NCI-H1694 (cell line): ENCODE measurements around the gene JAG2.

Experiments
- DNase-seq: peaks from one replicate; lab custom pipeline; 2025; lab: John Stamatoyannopoulos, UW

The JAG2 gene

DNA sequence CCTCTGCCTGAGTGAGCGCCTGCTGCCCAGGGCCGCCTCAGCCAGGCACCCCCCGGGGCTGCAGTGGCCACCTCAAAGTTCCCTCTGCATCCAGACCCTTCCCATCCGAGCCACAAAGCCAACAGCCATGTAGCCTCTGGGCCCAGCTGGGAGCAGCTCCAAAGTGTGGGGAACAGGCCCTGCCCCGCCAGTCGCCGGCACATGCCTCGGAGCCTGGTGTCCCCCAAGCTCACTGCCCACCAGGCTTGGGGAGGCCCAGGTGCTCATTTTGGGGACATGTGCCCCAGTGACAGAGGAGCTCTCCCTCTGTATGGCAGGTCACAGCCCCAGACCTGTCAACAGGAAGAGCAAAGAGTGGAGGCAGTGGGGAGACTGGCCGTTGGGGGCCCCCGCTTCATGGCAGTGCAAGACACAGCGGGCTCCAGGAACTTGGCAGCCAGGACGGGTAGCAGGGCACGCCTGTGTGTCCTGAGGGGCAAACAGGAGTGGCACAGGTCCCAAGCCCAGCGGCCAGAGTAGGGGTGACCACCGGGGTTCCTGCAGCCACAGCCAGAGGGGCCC is 29.9 kb downstream of the JAG2 start:
- DNase-seq = no peak

DNA sequence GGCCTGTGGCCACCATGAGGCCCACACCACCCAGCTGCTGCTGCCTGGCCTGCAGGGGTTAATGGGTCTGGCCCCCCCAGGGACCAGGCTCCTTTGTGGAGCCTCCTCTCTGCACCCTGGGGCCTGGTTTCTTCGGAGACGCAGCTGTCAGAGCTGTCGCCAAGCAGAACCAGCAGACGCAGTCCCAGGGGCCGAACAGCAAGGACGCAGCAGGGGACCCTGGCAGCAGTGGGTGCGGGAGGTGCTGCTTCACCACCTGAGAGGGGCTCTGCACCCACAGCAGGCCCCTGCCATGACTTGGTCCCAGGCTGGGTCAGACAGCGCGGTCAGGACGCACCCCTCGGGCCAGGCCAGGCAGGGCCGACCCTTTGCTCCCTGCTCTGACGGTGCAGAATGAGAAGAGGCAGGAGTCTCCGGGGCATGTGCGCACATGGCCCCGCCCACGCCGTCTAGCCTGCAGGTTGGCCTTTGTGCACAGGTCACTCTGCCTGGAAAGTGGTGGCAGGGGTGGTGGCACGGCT is 30.5 kb downstream of the JAG2 start:
- DNase-seq = no peak

DNA sequence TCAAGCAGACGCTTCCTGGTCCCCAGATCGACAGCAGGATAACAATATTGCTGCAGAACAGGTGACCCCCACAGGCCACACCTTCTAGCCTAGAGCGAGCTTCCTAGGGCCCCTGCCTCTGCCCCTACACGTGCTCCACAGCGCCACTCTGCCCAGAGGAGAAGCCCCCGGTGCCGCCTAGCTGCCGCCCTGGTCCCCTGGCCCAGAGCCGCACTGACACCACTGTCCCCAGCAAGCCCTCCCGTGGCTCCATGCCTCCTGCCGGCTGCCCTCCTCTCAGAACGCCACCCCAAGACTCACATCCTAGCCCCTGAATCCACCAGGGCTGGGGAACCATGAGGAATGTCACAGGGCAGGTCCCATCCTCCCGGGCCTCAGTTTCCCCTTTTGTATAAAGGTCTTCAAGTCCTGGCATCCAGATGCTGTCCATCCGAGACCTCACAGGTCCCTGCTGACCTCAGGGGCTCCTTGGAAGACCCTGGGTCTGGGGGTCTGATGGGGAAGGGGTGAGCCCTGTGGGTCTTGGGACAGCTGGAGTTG is 31.0 kb downstream of the JAG2 start:
- DNase-seq = no peak

DNA sequence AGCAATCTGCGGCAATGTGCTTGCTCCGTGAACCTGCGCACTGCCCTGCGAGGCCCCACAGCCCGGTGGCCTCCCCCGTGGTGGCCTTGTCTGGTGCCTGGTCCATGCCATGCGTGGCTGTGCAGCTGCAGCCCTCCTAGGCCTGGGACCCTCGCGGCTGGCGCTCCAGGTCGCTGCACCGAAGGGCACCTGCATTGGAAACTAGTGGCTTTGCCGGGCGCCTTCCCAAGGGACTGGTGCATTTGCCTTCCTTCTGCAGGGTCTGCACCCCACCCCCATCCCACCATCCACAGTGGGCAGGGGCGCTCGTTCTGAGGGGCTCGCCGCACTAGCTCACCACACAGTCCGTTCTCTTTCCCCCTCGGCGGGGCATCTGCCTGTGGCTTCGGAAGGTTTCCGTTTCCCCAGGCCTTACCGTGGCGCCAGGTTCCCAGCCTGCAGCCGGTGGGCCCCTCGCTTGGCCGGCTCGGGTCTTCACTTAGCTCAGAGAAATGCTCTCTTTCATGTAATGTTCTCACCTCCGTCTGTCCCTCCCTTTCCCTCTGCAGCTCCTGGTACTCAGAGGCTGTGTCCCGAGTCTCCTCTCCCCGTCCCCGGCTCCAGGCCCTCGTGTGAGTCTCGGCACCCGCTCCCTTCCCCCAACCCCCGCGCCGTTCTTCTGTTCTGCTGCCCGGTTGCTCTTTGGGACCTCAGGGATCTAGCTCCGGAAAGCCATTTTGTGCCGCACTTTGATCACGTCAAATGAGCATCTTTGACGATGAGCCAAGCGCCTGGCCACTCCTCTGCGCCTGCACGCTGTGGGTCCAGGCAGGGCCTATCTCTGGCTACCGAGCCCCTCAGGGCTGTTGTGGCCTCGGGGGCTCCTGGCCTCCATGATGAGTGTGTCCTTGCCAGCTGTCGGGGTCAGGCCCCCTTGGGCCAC is 31.9 kb downstream of the JAG2 start:
- DNase-seq = no peak

DNA sequence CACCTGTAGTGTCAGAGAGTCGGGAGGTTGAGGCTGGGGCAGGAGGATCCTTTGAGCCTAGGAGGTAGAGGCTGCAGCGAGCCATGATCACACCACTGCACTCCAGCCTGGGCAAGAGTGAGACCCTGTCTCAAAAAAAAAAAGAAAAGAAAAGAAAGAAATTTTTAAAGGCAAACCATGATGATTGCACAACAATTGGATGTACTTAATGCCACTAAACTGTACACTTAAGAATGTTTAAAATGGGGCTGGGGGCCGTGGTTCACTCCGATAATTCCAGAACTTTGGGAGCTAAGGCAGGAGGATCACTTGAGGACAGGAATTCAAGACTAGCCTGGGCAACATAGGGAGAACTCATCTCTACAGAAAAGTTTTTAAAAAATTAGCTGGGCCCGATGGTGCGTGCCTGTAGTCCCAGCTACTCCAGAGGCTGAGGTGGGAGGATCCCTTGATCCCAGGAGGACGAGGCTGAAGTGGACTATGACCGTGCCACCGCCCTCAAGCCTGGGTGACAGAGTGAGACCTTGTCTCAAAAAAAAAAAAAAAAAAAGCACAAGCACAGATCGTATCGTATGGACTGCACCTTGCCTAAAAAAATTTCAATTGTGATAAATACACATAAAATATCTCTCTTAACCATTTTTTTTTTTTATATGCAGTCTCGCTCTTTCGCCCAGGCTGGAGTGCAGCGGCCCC is 32.7 kb downstream of the JAG2 start:
- no peak for DNase-seq

DNA sequence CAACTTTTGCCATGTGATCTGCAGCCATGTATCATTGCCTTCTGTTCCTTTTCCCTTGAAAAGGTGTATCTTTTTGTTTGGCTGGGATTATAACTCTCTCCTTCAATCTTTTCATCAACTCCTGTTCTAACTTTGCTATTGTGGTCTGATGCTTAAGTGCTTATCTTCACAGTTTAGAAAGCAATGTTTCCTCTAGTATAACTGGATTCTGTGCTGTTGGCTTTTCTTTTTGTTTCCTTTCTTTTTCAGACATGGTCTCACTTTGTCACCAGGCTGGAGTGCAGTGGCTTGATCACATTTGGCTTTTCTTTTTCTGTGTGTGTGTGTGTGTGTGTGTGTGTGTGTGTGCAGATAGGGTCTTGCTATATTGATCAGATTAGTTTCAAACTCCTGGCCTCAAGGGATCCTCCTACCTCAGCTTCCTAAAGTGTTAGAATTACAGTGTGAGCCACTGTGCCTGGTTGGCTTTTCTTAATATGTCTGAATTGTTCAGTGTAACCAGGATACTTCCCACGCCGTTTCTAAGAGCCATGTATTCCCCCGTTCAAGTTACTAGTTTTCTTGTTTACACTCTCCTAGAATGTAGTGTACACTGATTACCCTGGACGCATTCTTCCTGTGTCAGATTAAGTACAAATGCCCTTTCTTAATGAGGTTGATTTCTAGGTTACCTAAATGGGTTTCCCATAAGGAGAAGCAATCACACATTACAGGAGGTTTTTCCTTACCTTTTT is 35.5 kb downstream of the JAG2 start:
- DNase-seq = no peak

DNA sequence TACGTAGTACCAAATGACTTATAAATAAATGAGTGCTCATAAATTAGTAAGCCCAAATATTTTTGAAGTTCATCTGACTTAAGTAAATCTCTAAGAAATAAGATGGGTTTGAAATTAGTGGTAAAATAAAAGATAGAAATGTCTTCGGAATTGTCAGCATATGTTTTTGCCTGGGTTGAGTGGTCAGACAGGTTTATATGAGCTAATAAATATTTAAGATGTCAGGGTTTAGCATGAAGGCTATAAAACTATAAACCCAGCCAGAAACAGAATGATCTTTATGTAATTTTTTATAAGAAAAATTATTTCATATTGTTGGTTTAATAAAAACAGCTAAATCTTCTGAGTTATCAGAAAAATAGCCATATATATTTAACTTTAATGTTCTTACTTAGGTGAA is 37.3 kb downstream of the JAG2 start:
- no peak for DNase-seq

DNA sequence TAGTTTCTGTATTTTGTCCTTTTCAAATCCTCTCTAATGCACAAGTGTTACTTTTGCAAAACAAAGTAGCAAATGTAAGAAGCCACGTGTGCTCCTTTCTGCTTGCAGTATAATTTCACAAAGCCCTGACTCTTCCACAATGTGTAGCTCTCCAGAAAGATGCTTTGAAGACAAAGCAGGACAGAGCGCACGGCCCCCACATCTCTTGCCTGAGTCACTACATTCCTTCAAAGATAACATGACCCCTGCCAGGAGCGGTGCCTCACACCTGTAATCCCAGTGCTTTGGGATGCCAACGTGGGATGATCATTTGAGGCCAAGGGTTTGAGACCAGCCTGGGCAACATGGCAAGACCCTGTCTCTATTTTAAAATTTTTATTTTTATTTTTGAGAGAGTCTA is 40.5 kb downstream of the JAG2 start:
- DNase-seq = no peak

DNA sequence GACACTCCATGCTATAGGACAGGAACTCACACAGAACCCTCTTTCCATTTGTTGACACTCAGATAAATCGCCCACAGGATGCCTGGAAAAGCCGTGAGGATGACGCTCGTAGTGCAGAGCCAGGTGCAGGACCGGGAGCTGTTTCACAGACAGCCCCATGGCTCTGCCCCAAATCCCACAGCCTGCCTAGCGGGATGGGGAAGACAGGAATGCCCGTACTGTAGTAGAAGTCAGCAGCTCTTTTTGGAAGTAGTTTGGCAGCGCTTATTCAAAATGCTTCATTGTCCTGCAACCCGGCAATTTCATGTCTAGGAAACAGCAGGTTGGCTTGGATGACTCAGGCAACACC is 41.6 kb downstream of the JAG2 start:
- no peak for DNase-seq

DNA sequence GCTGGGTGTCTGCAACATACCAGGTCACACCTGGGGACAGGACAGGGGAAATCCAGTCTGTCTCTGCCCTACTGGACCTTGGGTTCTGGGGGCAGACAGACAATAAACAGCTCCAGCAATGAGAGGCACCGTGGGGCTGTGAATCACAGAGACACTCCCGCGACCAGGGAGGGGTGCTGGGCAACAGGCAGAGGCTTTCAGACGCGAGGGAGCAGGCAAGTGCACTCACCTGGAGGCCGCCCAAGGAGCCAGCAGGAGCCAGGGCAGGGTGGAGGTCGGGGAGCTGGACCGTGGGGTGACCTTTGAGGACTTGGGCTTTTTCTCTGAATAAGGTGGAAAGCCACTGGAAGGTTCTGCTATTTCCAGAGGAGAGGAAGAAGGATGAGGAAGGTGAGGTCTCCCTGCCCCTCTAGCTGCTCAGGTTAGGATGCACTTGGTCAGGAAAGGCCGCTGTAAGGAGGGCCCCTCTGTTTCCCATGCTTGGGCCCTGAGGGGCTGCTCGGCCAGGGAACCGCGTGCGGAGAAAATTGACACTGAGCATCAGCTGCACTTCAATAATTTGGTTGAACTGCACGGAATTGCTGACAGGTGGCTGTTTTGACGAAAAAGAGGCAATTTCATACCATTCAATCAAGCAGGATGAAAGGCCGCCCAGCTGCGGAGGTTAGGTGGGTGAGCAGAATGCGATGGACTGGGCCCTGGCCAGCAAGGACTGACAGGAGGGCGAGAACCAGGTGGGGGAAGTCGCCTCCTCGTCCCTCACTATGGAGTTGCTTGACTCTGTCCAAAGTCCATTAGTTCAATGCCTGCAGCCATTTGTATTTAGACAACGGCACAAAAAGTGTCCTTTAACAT is 42.2 kb downstream of the JAG2 start:
- no peak for DNase-seq

DNA sequence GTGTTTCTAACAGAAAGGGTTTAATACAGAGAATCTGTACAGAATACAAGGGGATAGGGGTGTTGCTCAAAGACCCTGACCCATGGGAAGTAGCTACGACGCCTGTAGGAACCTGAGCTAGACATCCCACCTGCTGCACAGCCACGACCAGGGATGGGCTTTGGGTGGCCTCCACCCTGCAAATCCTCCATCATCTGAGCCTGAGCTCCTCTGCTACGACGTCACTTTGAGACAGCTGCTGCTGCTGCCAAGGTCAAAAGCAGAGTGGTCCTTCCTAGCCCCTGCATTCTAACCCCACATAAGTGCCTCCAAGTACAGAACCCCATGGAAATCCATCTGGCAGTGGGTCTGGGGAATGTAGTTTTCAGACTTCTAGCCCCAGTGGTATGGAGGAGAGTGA is 43.8 kb downstream of the JAG2 start:
- no peak for DNase-seq

DNA sequence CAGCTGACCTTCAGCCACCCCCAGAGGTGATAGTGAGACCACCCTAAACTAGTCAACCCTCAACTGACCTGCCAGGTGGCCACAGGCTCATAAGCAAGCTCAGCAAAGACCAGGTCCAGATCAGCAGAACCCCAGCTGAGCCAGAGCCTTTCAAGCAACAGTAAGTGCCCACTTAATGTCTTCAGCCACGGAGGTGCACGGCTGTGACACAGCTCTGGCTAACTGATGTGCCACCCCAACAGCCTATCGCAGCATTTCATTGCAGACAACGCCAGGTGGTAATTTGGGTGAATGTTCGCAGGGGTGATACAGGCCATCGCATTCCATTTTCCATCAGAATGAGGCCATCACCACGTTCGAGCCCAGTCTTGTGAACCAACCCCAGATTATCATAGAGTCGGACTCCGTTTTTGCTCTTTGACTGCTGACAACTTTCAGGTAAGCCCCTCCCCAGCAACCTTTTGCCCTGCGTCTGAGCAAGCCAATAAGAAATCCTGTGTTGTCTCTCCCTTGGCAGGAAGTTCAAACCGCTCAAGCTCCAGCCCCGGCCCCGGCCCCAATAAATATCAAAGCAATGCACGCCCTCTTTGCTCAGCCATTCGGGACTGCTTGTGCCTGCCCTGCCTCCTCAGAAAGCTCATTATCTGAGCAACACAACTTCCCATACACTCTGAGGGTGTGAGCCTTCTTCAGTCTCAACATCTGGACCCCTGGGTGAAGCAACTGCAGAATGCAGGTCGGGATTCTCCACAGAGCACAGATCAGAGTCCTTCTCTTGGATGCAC is 44.4 kb downstream of the JAG2 start:
- DNase-seq = no peak

DNA sequence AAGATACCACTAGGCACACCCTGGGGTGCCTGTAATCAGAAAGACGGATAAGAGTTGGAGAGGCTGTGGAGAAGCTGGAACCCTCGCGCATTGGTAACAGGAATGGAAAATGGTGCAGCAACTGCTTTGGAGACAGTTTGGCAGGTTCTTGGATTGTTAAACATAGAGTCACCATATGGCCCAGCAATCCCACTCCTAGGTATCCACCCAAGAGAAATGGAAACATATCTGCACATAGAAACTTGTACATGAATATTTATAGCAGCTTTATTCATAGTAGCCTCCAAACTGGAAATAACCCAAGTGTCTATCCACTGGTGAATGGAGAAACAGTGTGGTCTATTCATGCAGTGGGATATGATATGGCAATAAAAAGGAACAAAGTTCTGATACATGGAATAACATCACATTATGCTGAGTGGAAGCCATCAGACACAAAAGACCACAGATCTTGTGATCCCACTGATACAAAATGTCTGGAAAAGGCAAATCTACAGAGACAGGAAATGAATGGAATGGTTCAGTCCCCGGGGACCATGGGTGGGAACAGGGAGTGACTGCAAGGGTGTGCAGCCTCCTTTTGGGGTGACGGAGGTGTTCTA is 45.4 kb downstream of the JAG2 start:
- DNase-seq = no peak

DNA sequence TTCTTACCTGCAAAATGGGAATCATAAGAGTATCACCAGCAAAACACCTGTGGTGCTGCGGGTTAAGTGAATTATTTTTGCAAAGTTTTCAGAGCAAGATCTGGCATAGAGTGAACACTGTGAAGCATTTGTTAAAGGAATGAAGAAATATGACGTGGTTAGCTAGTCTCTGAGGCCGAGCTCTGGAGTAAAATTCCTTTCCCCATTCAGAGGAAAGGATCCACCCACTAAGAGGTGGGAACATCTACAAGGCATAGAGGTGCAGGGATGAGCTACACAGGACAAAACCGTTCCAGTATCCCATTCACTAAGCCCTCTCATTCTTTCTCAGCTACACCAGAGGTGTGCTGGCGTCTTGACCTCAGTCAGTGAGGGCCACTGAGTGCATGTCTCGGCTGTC is 48.5 kb downstream of the JAG2 start:
- no peak for DNase-seq

DNA sequence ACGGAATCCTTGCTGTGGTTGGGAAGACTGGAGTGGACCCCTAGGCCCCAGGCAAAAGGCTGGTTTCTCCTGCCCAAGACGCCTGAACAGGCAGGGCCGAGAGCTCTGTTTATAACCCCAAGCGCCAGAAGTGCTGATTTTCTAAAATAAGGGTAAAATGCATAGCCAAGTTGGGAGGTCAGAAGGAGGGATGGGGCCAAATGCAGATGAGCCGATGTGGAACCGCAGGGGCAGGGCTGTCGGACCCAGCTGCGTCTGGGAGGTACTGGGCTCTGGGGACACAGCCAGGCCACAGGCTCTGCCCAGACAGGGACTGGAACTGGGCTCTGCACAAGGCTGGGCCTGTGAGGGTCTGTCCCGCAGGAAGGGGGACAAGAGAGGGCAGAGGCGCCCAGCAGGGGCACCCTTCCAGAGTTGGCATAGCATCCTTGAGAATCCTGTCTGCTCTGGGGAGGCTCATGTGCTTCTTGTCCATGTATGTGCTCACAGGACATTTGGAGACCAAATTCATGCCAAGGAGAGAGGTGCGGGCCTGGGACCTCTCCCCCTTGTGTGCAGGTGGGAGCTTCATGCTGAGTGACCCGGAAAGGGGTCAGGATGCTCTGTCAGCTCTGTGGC is 49.1 kb downstream of the JAG2 start:
- DNase-seq = no peak

DNA sequence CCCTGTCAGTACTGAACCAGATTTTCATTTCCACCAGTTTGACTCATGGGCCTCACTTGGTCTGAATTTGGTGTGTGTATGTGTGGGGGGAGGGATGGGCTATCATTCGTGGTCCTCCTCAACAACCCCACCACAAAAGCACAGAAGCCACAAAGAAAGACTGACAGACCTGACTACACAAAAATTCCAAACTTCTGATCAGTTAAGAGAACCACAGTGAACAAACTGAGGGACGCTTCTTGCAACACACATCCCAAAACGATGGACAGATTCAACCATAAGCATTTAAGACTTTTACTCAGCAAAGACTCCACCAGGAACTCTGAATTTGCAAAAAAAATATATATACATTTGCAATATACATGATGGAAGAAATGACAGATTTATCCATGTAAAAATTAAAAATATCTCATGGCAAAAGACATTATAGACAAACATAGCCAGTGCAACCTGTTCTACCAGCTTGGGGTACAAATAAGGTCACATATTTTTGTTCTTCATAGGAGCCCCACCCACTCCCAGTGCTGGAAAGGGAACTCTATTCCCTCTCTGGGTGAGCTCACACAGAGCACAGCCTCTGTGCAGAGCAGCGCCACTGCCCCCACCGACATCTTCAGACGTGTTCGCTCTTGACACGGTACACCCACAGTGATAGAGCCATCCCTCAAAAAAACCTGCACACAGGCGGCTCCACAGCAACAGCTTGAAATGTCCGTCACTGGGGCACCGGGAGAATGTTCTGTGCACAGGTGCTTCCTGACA is 49.7 kb downstream of the JAG2 start:
- no peak for DNase-seq

DNA sequence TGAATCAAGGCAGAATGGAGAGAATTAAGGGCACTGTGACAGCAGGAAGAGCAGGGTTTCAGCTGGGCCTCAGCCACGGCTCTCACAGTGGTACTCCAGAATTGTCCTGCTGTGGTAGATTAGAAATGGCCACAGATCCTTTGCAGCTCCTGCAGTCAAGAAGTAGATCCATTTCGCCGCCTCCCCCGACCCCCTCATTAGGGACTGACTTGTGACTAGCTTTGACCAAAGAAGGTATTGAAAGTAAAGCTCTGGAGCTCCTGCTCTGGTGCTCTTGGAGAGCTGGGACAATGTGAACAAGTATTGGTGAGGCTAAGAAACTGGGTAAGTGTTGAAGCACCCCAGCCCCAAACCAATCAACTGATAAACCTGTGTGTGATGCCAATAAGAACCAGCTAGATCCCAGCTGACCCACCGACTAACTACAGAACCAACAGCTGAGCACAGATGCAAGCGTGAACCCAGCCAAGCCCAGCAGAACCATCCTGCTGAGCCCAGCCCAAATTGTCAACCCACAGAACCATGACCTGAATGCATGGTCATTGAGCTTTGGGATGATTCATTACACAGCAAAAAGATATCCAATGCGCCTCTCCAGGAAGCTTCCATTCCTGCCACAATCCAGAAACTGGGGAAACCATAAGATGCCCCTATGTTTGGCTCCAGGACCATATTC is 50.7 kb downstream of the JAG2 start:
- no peak for DNase-seq

DNA sequence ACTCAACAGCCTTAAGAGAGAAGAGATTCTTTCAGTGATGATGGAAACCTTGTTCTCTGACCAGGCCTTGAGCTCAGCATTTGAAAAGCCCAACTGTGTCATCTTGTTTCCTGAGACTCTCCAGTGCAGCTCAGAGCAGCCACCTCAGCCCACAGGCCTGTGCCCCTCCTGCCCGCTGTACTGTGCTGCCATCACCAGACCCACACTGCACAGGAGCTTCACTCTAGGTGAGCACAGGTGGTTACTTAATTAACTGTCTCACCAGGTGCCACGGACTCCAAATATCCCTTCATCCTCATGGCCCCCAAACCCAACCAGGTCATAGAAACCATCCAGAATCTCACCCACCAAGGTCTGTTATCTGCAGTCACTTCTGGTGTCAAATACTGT is 51.3 kb downstream of the JAG2 start:
- DNase-seq = no peak
